Globus pallidus (tissue), 1 donor: ENCODE measurements around the gene SYNC.
A peak's percentile ranks its signal among the peaks of the same experiment; 100 is the strongest.
"Not testable (repeated sequence)": the region's sequence is repeated elsewhere in the genome, so short reads cannot be mapped to it uniquely, and the experiment has no call there.

Experiments used
- DNase-seq: peaks from one replicate; pipeline ENCODE4 v3.0.0-alpha.2; 2015; ENCODE audit warnings: low spot score

SYNC gene

GRCh38 chr1:32693455-32694174, 9.0 kb downstream of the SYNC start:
- no peak for DNase-seq

GRCh38 chr1:32686387-32686786, 16.2 kb downstream of the SYNC start:
- DNase-seq: no peak

- no peak for DNase-seq
Measured at GRCh38 chr1:32685498-32685897, 17.1 kb downstream of the SYNC start.

GRCh38 chr1:32684167-32684811, 18.3 kb downstream of the SYNC start:
- DNase-seq: peak; percentile 33

- no peak for DNase-seq
Measured at GRCh38 chr1:32683397-32683796, 19.2 kb downstream of the SYNC start.

GRCh38 chr1:32681999-32682398, 20.6 kb downstream of the SYNC start:
- no peak for DNase-seq

GRCh38 chr1:32681509-32681908, 21.1 kb downstream of the SYNC start:
- peak; percentile 26 for DNase-seq

GRCh38 chr1:32680642-32681041, 21.9 kb downstream of the SYNC start:
- no peak for DNase-seq

GRCh38 chr1:32679993-32680392, 22.6 kb downstream of the SYNC start:
- not testable (repeated sequence) for DNase-seq

- DNase-seq: no peak
Measured at GRCh38 chr1:32676945-32677344, 25.6 kb downstream of the SYNC start.

GRCh38 chr1:32668716-32669115, 33.9 kb downstream of the SYNC start:
- DNase-seq: not testable (repeated sequence)

GRCh38 chr1:32666901-32667566, 35.5 kb downstream of the SYNC start:
- DNase-seq: no peak

- DNase-seq: no peak
Measured at GRCh38 chr1:32665915-32666314, 36.7 kb downstream of the SYNC start.

GRCh38 chr1:32659581-32659980, 43.0 kb downstream of the SYNC start:
- no peak for DNase-seq

- no peak for DNase-seq
Measured at GRCh38 chr1:32652244-32652962, 50.2 kb downstream of the SYNC start.

- no peak for DNase-seq
Measured at GRCh38 chr1:32651461-32652073, 51.0 kb downstream of the SYNC start.

GRCh38 chr1:32650752-32651460, 51.7 kb downstream of the SYNC start, which contains the start of gene RBBP4:
TSS of gene RBBP4 (plus strand) at chr1:32651208. CDS start at chr1:32651307, 99 bp downstream.
- peak; percentile 96 for DNase-seq

- DNase-seq: peak; percentile 95
Measured at GRCh38 chr1:32650248-32650751, 52.3 kb downstream of the SYNC start, which contains the start of gene ZBTB8OS. TSS of gene ZBTB8OS (minus strand) at chr1:32650550. CDS start at chr1:32650529, 21 bp downstream.

GRCh38 chr1:32647308-32648134, 55.0 kb downstream of the SYNC start:
- DNase-seq: no peak

GRCh38 chr1:32644426-32644825, 58.1 kb downstream of the SYNC start:
- no peak for DNase-seq
